OCI-LY7 (cell line): ENCODE results near the gene ZBTB11. TPM values are rescaled to one million over a fixed set of nuclear protein-coding genes. Genes with fewer than 3 reads are reported as not detected.

Experiments used
- BruUV-seq: library from RNA; stranded (reverse); fragments of 400-500 nt; replicated peaks from 2 replicates; lab custom pipeline; 2021; lab: Mats Ljungman, UMichigan
- CTCF ChIA-PET: fragments of 300-600 bp; sonication (Branson Sonifier 250); formaldehyde crosslinking; loops from one replicate; lab custom pipeline; 2022; ENCODE audit warnings: antibody characterized with exemption; ENCODE audit not compliant: unreplicated experiment; lab: Charles Lee
- POLR2A ChIA-PET: fragments of 300-600 bp; sonication (Branson Sonifier 250); formaldehyde crosslinking; loops from one replicate; lab custom pipeline; 2022; ENCODE audit warnings: antibody characterized with exemption; lab: Charles Lee
- DNase-seq: peaks from one replicate; pipeline ENCODE4 v3.0.0-alpha.2; 2015; ENCODE audit warnings: low spot score
- H2AFZ ChIP-seq: fragments of 200-600 bp; sonication (generic), shearing (Covaris generic); 2 replicates; pipeline ENCODE4 v1.6.1; 2014; ENCODE audit warnings: mild to moderate bottlenecking, antibody characterized with exemption, low read length, moderate library complexity
- H3K27ac ChIP-seq: fragments of 200-600 bp; sonication (generic); 2 replicates; pipeline ENCODE4 v1.5.1; 2014; ENCODE audit warnings: mixed run types, low read depth, mild to moderate bottlenecking, moderate library complexity, low read length, inconsistent platforms; ENCODE audit not compliant: poor library complexity, severe bottlenecking
- H3K36me3 ChIP-seq: fragments of 200-600 bp; sonication (generic); 2 replicates; pipeline ENCODE4 v1.6.1; 2014; ENCODE audit warnings: mild to moderate bottlenecking, antibody characterized with exemption, low read length, moderate library complexity, mixed read lengths; ENCODE audit not compliant: insufficient read depth
- H3K4me1 ChIP-seq: fragments of 200-600 bp; sonication (generic); 2 replicates; pipeline ENCODE4 v1.5.1; 2014; ENCODE audit warnings: mild to moderate bottlenecking, low read length; ENCODE audit not compliant: insufficient read depth, poor library complexity, severe bottlenecking
- H3K4me2 ChIP-seq: fragments of 200-600 bp; sonication (generic); 2 replicates; pipeline ENCODE4 v1.6.1; 2014; ENCODE audit warnings: mild to moderate bottlenecking, low read length
- H3K4me3 ChIP-seq: fragments of 200-600 bp; sonication (generic); 2 replicates; pipeline ENCODE4 v1.5.1; 2014; ENCODE audit warnings: mild to moderate bottlenecking, low read depth, low read length; ENCODE audit not compliant: poor library complexity, severe bottlenecking
- H3K79me2 ChIP-seq: fragments of 200-600 bp; sonication (generic); 2 replicates; pipeline ENCODE4 v1.6.1; 2016; ENCODE audit warnings: low read depth, mild to moderate bottlenecking, low read length, moderate library complexity, mixed read lengths; ENCODE audit not compliant: insufficient read depth
- H3K9me2 ChIP-seq: fragments of 200-600 bp; sonication (generic); 2 replicates; pipeline ENCODE4 v1.6.1; 2016; ENCODE audit warnings: mild to moderate bottlenecking, low read length, mixed read lengths; ENCODE audit not compliant: insufficient read depth
- H3K9me3 ChIP-seq: fragments of 200-600 bp; sonication (generic); 2 replicates; pipeline ENCODE4 v1.6.1; 2014; ENCODE audit warnings: mild to moderate bottlenecking, mixed run types, low read length, mixed read lengths
- H4K20me1 ChIP-seq: fragments of 200-600 bp; sonication (generic); 2 replicates; pipeline ENCODE4 v1.6.1; 2014; ENCODE audit warnings: mild to moderate bottlenecking, antibody characterized with exemption, low read length, moderate library complexity, mixed read lengths; ENCODE audit not compliant: insufficient read depth
- EZH2phosphoT487 ChIP-seq: fragments of 200-600 bp; sonication (generic); IDR thresholded peaks from 2 replicates; pipeline ENCODE4 v1.6.1; 2018; ENCODE audit warnings: low read depth, borderline replicate concordance, mild to moderate bottlenecking, mixed run types, antibody characterized with exemption, low read length, moderate library complexity, mixed read lengths
- intact Hi-C: fragments of 100-400 bp; cut with micrococcal nuclease; formaldehyde crosslinking; loops from one replicate; pipeline ENCODE4 v1.10.0; 2022; ENCODE audit not compliant: unreplicated experiment
- total RNA-seq, 2 experiments: library from RNA; depleted of rRNA in 1 of 2; stranded (reverse); fragments of >200 nt in 1 of 2; shearing (Covaris generic) in 1 of 2; gene quantifications; 2 replicates each; pipeline ENCODE4 v1.2.3, GENCODE V29; 2014 to 2022
- TF ChIP-seq, protein P1 (sequence below): fragments of 200-600 bp; sonication (generic); conservative IDR thresholded peaks from 2 replicates; pipeline ENCODE4 v1.5.1; 2014; ENCODE audit warnings: mild to moderate bottlenecking, antibody characterized with exemption, low read length, moderate library complexity, mixed read lengths

ZBTB11 gene
- total RNA-seq, 2 experiments from 2014 or later, result 21.5 to 26.8 TPM

- intact Hi-C loops, result loop anchor here (10.0 kb wide), 1 partner anchor 556 kb away; no protein-coding TSS in a partner anchor
- Histone ChIP-seq H3K9me2 (no peaks in the 10 kb centered on the region), H3K36me3 (no peaks in the 10 kb centered on the region), H3K4me3 (no peak overlapping the region), H3K4me1 (no peaks in the 10 kb centered on the region), H3K79me2 (no peaks in the 10 kb centered on the region), H4K20me1 (no peaks in the 10 kb centered on the region), H2AFZ (no peak overlapping the region), H3K9me3 (no peaks in the 10 kb centered on the region), H3K27ac (no peak overlapping the region), H3K4me2 (no peak overlapping the region)
- CTCF ChIA-PET, result interaction anchor here (1.1 kb wide), 1 partner anchor 18 kb away, joined by 4 read pairs; no protein-coding TSS in a partner anchor
- no peak for DNase-seq
- no peak for TF ChIP-seq EZH2phosphoT487
- POLR2A ChIA-PET, result interaction anchor here (0.5 to 0.6 kb wide), 2 partner anchors 56 to 908 kb away, joined by 3 to 4 read pairs; no protein-coding TSS in a partner anchor
- no TSS peak for BruUV-seq
Measured at GRCh38 chr3:101631098-101631796, 45.7 kb downstream of the ZBTB11 start.

GRCh38 chr3:101629219-101629618 is 47.7 kb downstream of the ZBTB11 start:
- intact Hi-C loops, result no loop called here
- Histone ChIP-seq H3K4me2 (no peak overlapping the region), H3K9me3 (no peaks in the 10 kb centered on the region), H3K4me3 (no peak overlapping the region), H4K20me1 (no peaks in the 10 kb centered on the region), H3K36me3 (no peaks in the 10 kb centered on the region), H3K9me2 (no peaks in the 10 kb centered on the region), H3K79me2 (no peaks in the 10 kb centered on the region), H2AFZ (no peak overlapping the region), H3K4me1 (no peaks in the 10 kb centered on the region), H3K27ac (no peak overlapping the region)
- no TSS peak for BruUV-seq
- DNase-seq, result no peak
- POLR2A ChIA-PET, result no interaction called here
- CTCF ChIA-PET, result no interaction called here
- TF ChIP-seq, protein P1, sequence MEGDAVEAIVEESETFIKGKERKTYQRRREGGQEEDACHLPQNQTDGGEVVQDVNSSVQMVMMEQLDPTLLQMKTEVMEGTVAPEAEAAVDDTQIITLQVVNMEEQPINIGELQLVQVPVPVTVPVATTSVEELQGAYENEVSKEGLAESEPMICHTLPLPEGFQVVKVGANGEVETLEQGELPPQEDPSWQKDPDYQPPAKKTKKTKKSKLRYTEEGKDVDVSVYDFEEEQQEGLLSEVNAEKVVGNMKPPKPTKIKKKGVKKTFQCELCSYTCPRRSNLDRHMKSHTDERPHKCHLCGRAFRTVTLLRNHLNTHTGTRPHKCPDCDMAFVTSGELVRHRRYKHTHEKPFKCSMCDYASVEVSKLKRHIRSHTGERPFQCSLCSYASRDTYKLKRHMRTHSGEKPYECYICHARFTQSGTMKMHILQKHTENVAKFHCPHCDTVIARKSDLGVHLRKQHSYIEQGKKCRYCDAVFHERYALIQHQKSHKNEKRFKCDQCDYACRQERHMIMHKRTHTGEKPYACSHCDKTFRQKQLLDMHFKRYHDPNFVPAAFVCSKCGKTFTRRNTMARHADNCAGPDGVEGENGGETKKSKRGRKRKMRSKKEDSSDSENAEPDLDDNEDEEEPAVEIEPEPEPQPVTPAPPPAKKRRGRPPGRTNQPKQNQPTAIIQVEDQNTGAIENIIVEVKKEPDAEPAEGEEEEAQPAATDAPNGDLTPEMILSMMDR, result no peak
- no peak for TF ChIP-seq EZH2phosphoT487

GRCh38 chr3:101625879-101626278 is 51.1 kb downstream of the ZBTB11 start:
- intact Hi-C loops, result no loop called here
- Histone ChIP-seq H3K4me3 (no peak overlapping the region), H3K9me2 (no peaks in the 10 kb centered on the region), H3K9me3 (no peaks in the 10 kb centered on the region), H3K36me3 (no peaks in the 10 kb centered on the region), H3K4me1 (no peaks in the 10 kb centered on the region), H4K20me1 (no peaks in the 10 kb centered on the region), H2AFZ (no peak overlapping the region), H3K79me2 (no peaks in the 10 kb centered on the region), H3K4me2 (no peak overlapping the region), H3K27ac (no peak overlapping the region)
- ChIA-PET POLR2A (interaction anchor here (0.5 to 0.8 kb wide), 2 partner anchors 13 to 118 kb away, joined by 4 to 5 read pairs; no protein-coding TSS in a partner anchor), CTCF (no interaction called here)
- no peak for DNase-seq
- TF ChIP-seq, protein P1, result no peak
- no peak for TF ChIP-seq EZH2phosphoT487
- BruUV-seq, result no TSS peak
